H1 (cell line): Measurements from ENCODE around the gene CLEC4F. TPM values are rescaled to one million over a fixed set of nuclear protein-coding genes. Genes with fewer than 3 reads are reported as not detected.

Source experiments
- CTCF ChIA-PET: fragments of 300-600 bp; sonication (Branson Sonifier 250); formaldehyde crosslinking; loops from one replicate; lab custom pipeline; 2021; ENCODE audit not compliant: partially characterized antibody; lab: Charles Lee
- POLR2A ChIA-PET: fragments of 300-600 bp; sonication (Branson Sonifier 250); formaldehyde crosslinking; loops from one replicate; lab custom pipeline; 2021; ENCODE audit warnings: inconsistent platforms; ENCODE audit not compliant: partially characterized antibody; lab: Charles Lee
- DNase-seq, 2 experiments: peaks; one replicate each; pipeline versions ENCODE4 v3.0.0 to v3.0.0-alpha.2; 2010 to 2022; ENCODE audit warnings: low spot score in 2 of 2, low read depth in 1 of 2, mixed read lengths in 1 of 2
- FAIRE-seq: peaks from 2 replicates; lab custom pipeline; 2011; peaks lifted over from hg19 to GRCh38; lab: Jason Lieb, UNC
- H2AFZ ChIP-seq: 2 replicates; pipeline ENCODE4 v1.8.1; 2012; ENCODE audit warnings: low read length, inconsistent platforms
- H2AK5ac ChIP-seq: 2 replicates; pipeline ENCODE4 v1.6.1; 2013; ENCODE audit warnings: low read depth, low read length
- H2BK120ac ChIP-seq: replicated peaks from 2 replicates; pipeline ENCODE3; 2013; ENCODE audit warnings: low read depth, low read length, inconsistent platforms
- H2BK12ac ChIP-seq: 2 replicates; pipeline ENCODE4 v1.6.1; 2013; ENCODE audit warnings: low read depth, low read length
- H2BK15ac ChIP-seq: 2 replicates; pipeline ENCODE4 v1.6.1; 2013; ENCODE audit warnings: low read length
- H2BK20ac ChIP-seq: 2 replicates; pipeline ENCODE4 v1.6.1; 2013; ENCODE audit warnings: low read length
- H2BK5ac ChIP-seq: 2 replicates; pipeline ENCODE4 v1.6.1; 2013; ENCODE audit warnings: low read depth, low read length
- H3K14ac ChIP-seq: 2 replicates; pipeline ENCODE4 v1.6.1; 2013; ENCODE audit warnings: inconsistent platforms; ENCODE audit not compliant: insufficient read length
- H3K18ac ChIP-seq: 2 replicates; pipeline ENCODE4 v1.6.1; 2013; ENCODE audit warnings: low read length; ENCODE audit errors: extremely low read depth
- H3K23ac ChIP-seq: 2 replicates; pipeline ENCODE4 v1.6.1; 2013; ENCODE audit warnings: inconsistent platforms; ENCODE audit not compliant: insufficient read length
- H3K23me2 ChIP-seq: 2 replicates; pipeline ENCODE4 v1.6.1; 2013; ENCODE audit warnings: low read depth, low read length
- H3K27ac ChIP-seq: 2 replicates; pipeline ENCODE4 v1.6.1; 2011; ENCODE audit warnings: low read depth, low read length, inconsistent platforms
- H3K27me3 ChIP-seq, 4 experiments: replicated peaks in 1 of 4; 1 replicate in 1 of 4; 2 replicates in 3 of 4; pipeline versions ENCODE4 v1.6.1 to v1.8.1; 2011 to 2013; ENCODE audit warnings: low read length in 3 of 4, mild to moderate bottlenecking in 3 of 4, inconsistent platforms in 2 of 4, mixed read lengths in 2 of 4, moderate library complexity in 1 of 4; ENCODE audit not compliant: control insufficient read depth in 3 of 4, insufficient read depth in 3 of 4; ENCODE audit errors: extremely low read depth in 1 of 4
- H3K36me3 ChIP-seq, 4 experiments: 2 replicates each; pipeline versions ENCODE4 v1.6.1 to v1.8.1; 2011 to 2013; ENCODE audit warnings: mild to moderate bottlenecking in 4 of 4, low read length in 3 of 4, moderate library complexity in 2 of 4, control low read depth in 1 of 4, inconsistent platforms in 1 of 4; ENCODE audit not compliant: insufficient read depth in 4 of 4, control insufficient read depth in 2 of 4
- H3K4ac ChIP-seq: replicated peaks from 2 replicates; pipeline ENCODE3; 2013; ENCODE audit warnings: low read length, low read depth, mixed read lengths, inconsistent platforms; ENCODE audit not compliant: insufficient read length
- H3K4me1 ChIP-seq, 4 experiments: replicated peaks in 1 of 4; 1 replicate in 1 of 4; 2 replicates in 3 of 4; pipeline versions ENCODE4 v1.6.1 to v1.8.1; 2011 to 2013; ENCODE audit warnings: low read length in 3 of 4, inconsistent platforms in 2 of 4, mixed read lengths in 1 of 4; ENCODE audit not compliant: insufficient read depth in 4 of 4, control insufficient read depth in 3 of 4
- H3K4me2 ChIP-seq, 2 experiments: 2 replicates each; pipeline versions ENCODE4 v1.6.1 to v1.8.1; 2011 to 2013; ENCODE audit warnings: low read depth in 2 of 2, low read length in 2 of 2, control low read depth in 1 of 2, inconsistent platforms in 1 of 2, mild to moderate bottlenecking in 1 of 2; ENCODE audit not compliant: insufficient read depth in 1 of 2
- H3K4me3 ChIP-seq, 4 experiments: fragments of 200-600, 300-600 bp in 1 of 4; sonication (generic), shearing (Covaris generic), sonication (Bioruptor Twin) in 1 of 4; 2 replicates each; pipeline versions ENCODE4 v1.5.1 to v1.8.1; 2011 to 2016; ENCODE audit warnings: low read length in 4 of 4, low read depth in 3 of 4, control low read depth in 2 of 4, inconsistent platforms in 2 of 4, mild to moderate bottlenecking in 2 of 4, mixed read lengths in 1 of 4, moderate library complexity in 1 of 4; ENCODE audit not compliant: insufficient read depth in 2 of 4; ENCODE audit errors: extremely low read depth in 1 of 4
- H3K56ac ChIP-seq: replicated peaks from 2 replicates; pipeline ENCODE3; 2013; ENCODE audit warnings: low read depth, mild to moderate bottlenecking, mixed read lengths, low read length, inconsistent platforms; ENCODE audit not compliant: insufficient read length
- H3K79me1 ChIP-seq: 2 replicates; pipeline ENCODE4 v1.6.1; 2013; ENCODE audit warnings: low read depth, low read length, control low read depth
- H3K79me2 ChIP-seq, 2 experiments: 2 replicates each; pipeline versions ENCODE4 v1.6.1 to v1.8.1; 2012 to 2013; ENCODE audit warnings: low read length in 2 of 2, mild to moderate bottlenecking in 2 of 2, inconsistent platforms in 1 of 2; ENCODE audit not compliant: insufficient read depth in 2 of 2, control insufficient read depth in 1 of 2
- H3K9ac ChIP-seq, 4 experiments: replicated peaks in 1 of 4; 1 replicate in 1 of 4; 2 replicates in 3 of 4; pipeline versions ENCODE4 v1.6.1 to v1.8.1; 2011 to 2013; ENCODE audit warnings: low read depth in 3 of 4, low read length in 3 of 4, control low read depth in 2 of 4, mild to moderate bottlenecking in 2 of 4, moderate library complexity in 2 of 4, inconsistent platforms in 1 of 4; ENCODE audit errors: extremely low read depth in 1 of 4
- H3K9me3 ChIP-seq, 2 experiments: 2 replicates each; pipeline versions ENCODE4 v1.6.1 to v1.8.1; 2012 to 2013; ENCODE audit warnings: mild to moderate bottlenecking in 2 of 2, moderate library complexity in 2 of 2, control low read depth in 1 of 2, inconsistent platforms in 1 of 2, low read depth in 1 of 2, low read length in 1 of 2, mixed read lengths in 1 of 2; ENCODE audit not compliant: insufficient read depth in 2 of 2
- H4K20me1 ChIP-seq, 2 experiments: replicated peaks in 1 of 2; 2 replicates each; pipeline versions ENCODE3 to v1.8.1; 2011 to 2013; ENCODE audit warnings: inconsistent platforms in 2 of 2, low read length in 2 of 2, mild to moderate bottlenecking in 1 of 2; ENCODE audit not compliant: insufficient read depth in 2 of 2, control insufficient read depth in 1 of 2
- H4K5ac ChIP-seq: 2 replicates; pipeline ENCODE4 v1.6.1; 2013; ENCODE audit warnings: low read length, low read depth, mixed read lengths, inconsistent platforms; ENCODE audit not compliant: insufficient read length
- H4K8ac ChIP-seq: 2 replicates; pipeline ENCODE4 v1.8.0; 2013; ENCODE audit warnings: mild to moderate bottlenecking, moderate library complexity, low read length, inconsistent platforms; ENCODE audit not compliant: insufficient read depth; ENCODE audit errors: extremely low read depth
- H4K91ac ChIP-seq: replicated peaks from 2 replicates; pipeline ENCODE3; 2013; ENCODE audit warnings: low read length, mixed read lengths, inconsistent platforms; ENCODE audit not compliant: insufficient read length
- BACH1 ChIP-seq: IDR thresholded peaks from 2 replicates; pipeline ENCODE4 v1.6.1; 2012; ENCODE audit warnings: low read length, improper control_type of control experiment
- BRCA1 ChIP-seq: IDR thresholded peaks from 2 replicates; pipeline ENCODE4 v1.6.1; 2012; ENCODE audit warnings: low read depth, low read length, improper control_type of control experiment
- CEBPB ChIP-seq: IDR thresholded peaks from 2 replicates; pipeline ENCODE4 v1.6.1; 2012; ENCODE audit warnings: low read depth, low read length
- CREB1 ChIP-seq: IDR thresholded peaks from 2 replicates; pipeline ENCODE4 v1.6.1; 2012; ENCODE audit warnings: inconsistent platforms
- GABPA ChIP-seq: IDR thresholded peaks from 2 replicates; pipeline ENCODE4 v1.6.1; 2011; ENCODE audit warnings: mild to moderate bottlenecking, low read length, moderate library complexity, borderline replicate concordance; ENCODE audit not compliant: insufficient read depth
- HDAC2 ChIP-seq, 2 experiments: fragments of 300-600 bp in 1 of 2; sonication (generic) in 1 of 2; IDR thresholded peaks; 2 replicates each; pipeline ENCODE4 v1.6.1; 2011 to 2012; ENCODE audit warnings: low read depth in 2 of 2, low read length in 2 of 2, mild to moderate bottlenecking in 2 of 2, moderate library complexity in 2 of 2, borderline replicate concordance in 1 of 2, inconsistent platforms in 1 of 2
- JUN ChIP-seq: IDR thresholded peaks from 2 replicates; pipeline ENCODE4 v1.6.1; 2011; ENCODE audit warnings: low read depth, mild to moderate bottlenecking, improper control_type of control experiment, low read length
- POLR2A ChIP-seq, 2 experiments: IDR thresholded peaks; 1 replicate in 1 of 2; 2 replicates in 1 of 2; pipeline ENCODE4 v1.6.1; 2011; ENCODE audit warnings: low read depth in 2 of 2, low read length in 2 of 2, mild to moderate bottlenecking in 2 of 2; ENCODE audit errors: control extremely low read depth in 1 of 2
- POLR2AphosphoS5 ChIP-seq: IDR thresholded peaks from 2 replicates; pipeline ENCODE4 v1.6.1; 2011; ENCODE audit warnings: low read depth, low read length
- SIN3A ChIP-seq, 2 experiments: IDR thresholded peaks in 1 of 2; conservative IDR thresholded peaks in 1 of 2; 2 replicates each; pipeline ENCODE4 v1.6.1; 2011 to 2012; ENCODE audit warnings: low read length in 2 of 2, improper control_type of control experiment in 1 of 2, low read depth in 1 of 2, mild to moderate bottlenecking in 1 of 2
- SP2 ChIP-seq: IDR thresholded peaks from 2 replicates; pipeline ENCODE4 v1.6.1; 2012; ENCODE audit warnings: mild to moderate bottlenecking, low read length, inconsistent platforms
- TCF12 ChIP-seq: IDR thresholded peaks from 2 replicates; pipeline ENCODE4 v1.6.1; 2011; ENCODE audit warnings: low read depth, mild to moderate bottlenecking, low read length
- TEAD4 ChIP-seq: IDR thresholded peaks from 2 replicates; pipeline ENCODE4 v1.6.1; 2012; ENCODE audit warnings: low read depth, low read length, inconsistent platforms, mixed read lengths
- WGBS, 2 experiments: shearing (Covaris generic) in 1 of 2; methylation state at CpG; one replicate each; pipeline versions ENCODE4 v1.1.6 to v1.1.7; 2013 to 2015; ENCODE audit warnings: low lambda C conversion rate in 2 of 2, mixed read lengths in 2 of 2, inconsistent platforms in 1 of 2, low coverage in 1 of 2, missing lambda C conversion rate in 1 of 2; ENCODE audit not compliant: insufficient replicate concordance in 2 of 2, insufficient coverage in 1 of 2, insufficient read length in 1 of 2; ENCODE audit errors: extremely low coverage in 1 of 2, missing lambda C conversion rate in 1 of 2; 5-methylcytosine and 5-hydroxymethylcytosine counted together
- polyA plus RNA-seq, 7 experiments: library from polyadenylated mRNA; depleted of rRNA in 3 of 7; stranded (reverse) in 5 of 7; unstranded in 2 of 7; fragments of >200 nt in 5 of 7; fragments of 200-250 nt in 2 of 7; gene quantifications; 1 replicate in 5 of 7; 2 replicates in 1 of 7; 4 replicates in 1 of 7; pipeline versions ENCODE4 v1.2.1 to v1.2.3, GENCODE V29; 2011 to 2013; ENCODE audit warnings: missing spikeins in 2 of 7, mixed read lengths in 2 of 7
- total RNA-seq: library from RNA; stranded (reverse); fragmentation: NEBNext Ultra II Directional; extraction: Animal tissue kit (Norgen Biotek cat#: 25700); gene quantifications from 2 replicates; pipeline ENCODE4 v1.2.1, GENCODE V29; 2021

The CLEC4F gene
- total and polyA plus RNA-seq, 2 of the 8 experiments (the other 6 are each of a cell fraction or from before 2014, with no cell fraction given), result not detected

DNA sequence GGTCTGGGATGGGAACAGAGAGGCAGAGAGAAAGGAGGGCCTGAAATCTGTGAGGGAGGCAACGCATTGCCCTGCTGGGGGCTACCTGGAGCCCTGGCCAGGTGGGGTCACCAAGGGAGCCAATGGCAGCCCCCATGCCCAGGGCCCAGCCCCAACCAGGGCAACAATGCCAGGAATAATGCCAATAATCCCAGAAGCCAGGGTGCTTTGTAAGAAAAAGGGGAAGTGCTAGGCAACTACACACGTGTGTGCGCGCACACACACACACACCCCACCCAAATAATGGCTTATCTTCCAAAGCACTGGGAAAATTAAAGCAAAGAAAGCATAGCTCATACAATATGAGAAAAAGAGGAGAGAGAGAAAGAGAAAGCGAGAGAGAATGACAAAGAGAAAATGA is 7.0 kb upstream of the CLEC4F start:
- Histone ChIP-seq H3K14ac (no peak overlapping the region), H3K79me2 (no peaks in the 10 kb centered on the region), H3K9ac (no peak overlapping the region), H3K18ac (no peak overlapping the region), H3K23ac (no peak overlapping the region), H3K56ac (no peak overlapping the region), H4K91ac (no peak overlapping the region), H2BK5ac (no peak overlapping the region), H2BK15ac (no peak overlapping the region), H2BK12ac (no peak overlapping the region), H4K5ac (no peak overlapping the region), H4K20me1 (no peaks in the 10 kb centered on the region), H3K27ac (no peak overlapping the region), H3K4me2 (no peak overlapping the region), H2BK120ac (no peak overlapping the region), H3K23me2 (no peaks in the 10 kb centered on the region), H3K9me3 (no peaks in the 10 kb centered on the region), H3K27me3 (no peaks in the 10 kb centered on the region; a peak in 1 of 7 replicates), H2BK20ac (no peak overlapping the region), H3K4me1 (peaks cover 0 to 5% (median 2%) of the 10 kb centered on the region in 4 experiments; a peak in 4 of 7 replicates), H3K4me3 (no peak overlapping the region), H3K36me3 (no peaks in the 10 kb centered on the region), H3K79me1 (no peaks in the 10 kb centered on the region), H4K8ac (no peak overlapping the region), H2AFZ (no peak overlapping the region), H3K4ac (no peak overlapping the region), H2AK5ac (no peak overlapping the region)
- TF ChIP-seq SIN3A (conservative IDR thresholded peaks at IDR 0.05 in 1 of 2, IDR thresholded peaks at IDR 0.05 in 1 of 2; ENCODE audit: low read depth in 1 of 2, low read length in 2 of 2) (no peak), JUN (no peak), CEBPB (no peak), TCF12 (no peak), POLR2A (IDR thresholded peaks at IDR 0.05; ENCODE audit: control extremely low read depth in 1 of 2, low read depth in 2 of 2, low read length in 2 of 2) (no peak), SP2 (no peak), BACH1 (no peak), POLR2AphosphoS5 (no peak), HDAC2 (IDR thresholded peaks at IDR 0.05; ENCODE audit: borderline replicate concordance in 1 of 2, low read depth in 2 of 2, low read length in 2 of 2) (no peak), TEAD4 (no peak), BRCA1 (no peak), GABPA (no peak), CREB1 (no peak)
- DNase-seq (no peak), FAIRE-seq (no peak)
- ChIA-PET CTCF (interaction anchor here (0.9 to 2.1 kb wide), 5 partner anchors 33 to 121 kb away, joined by 3 to 5 read pairs (median 4); no protein-coding TSS in a partner anchor), POLR2A (no interaction called here)
- WGBS, 2 experiments, result 92% methylated on average over 5 of the region's 5 CpGs; no CpG with 5 or more reads in 1 of the 2 experiments
